Esophagus squamous epithelium (tissue), 5 donors: ENCODE measurements around the gene CDH16. TPM values are rescaled to one million over a fixed set of nuclear protein-coding genes. Genes with fewer than 3 reads are reported as not detected.

Source experiments
- DNase-seq: peaks from one replicate; lab custom pipeline; 2025; lab: John Stamatoyannopoulos, UW
- H3K27ac ChIP-seq, 4 donors: fragments of 200-600 bp; sonication (generic); one replicate each; pipeline ENCODE4 v1.5.1; 2016 to 2019; ENCODE audit warnings: mild to moderate bottlenecking in 1 of 4
- H3K27me3 ChIP-seq, 4 donors: fragments of 200-600 bp; sonication (generic); 1 replicate in 3 of 4; 2 replicates in 1 of 4; pipeline versions ENCODE4 v1.5.1 to v1.6.0; 2017 to 2021; ENCODE audit warnings: antibody characterized with exemption in 1 of 4
- H3K36me3 ChIP-seq, 3 donors: fragments of 200-600 bp; sonication (generic); one replicate each; pipeline ENCODE4 v1.5.1; 2016 to 2019
- H3K4me1 ChIP-seq, 3 donors: fragments of 200-600 bp; sonication (generic); one replicate each; pipeline ENCODE4 v1.5.1; 2017 to 2019
- H3K4me3 ChIP-seq, 4 donors: fragments of 200-600 bp; sonication (generic); 1 replicate in 3 of 4; 2 replicates in 1 of 4; pipeline ENCODE4 v1.5.1; 2016 to 2019; ENCODE audit warnings: mild to moderate bottlenecking in 2 of 4, moderate library complexity in 1 of 4
- H3K9me3 ChIP-seq, 3 donors: fragments of 200-600 bp; sonication (generic); one replicate each; pipeline ENCODE4 v1.5.1; 2016 to 2019
- POLR2A ChIP-seq, 4 donors: fragments of 450-650 bp; IDR thresholded peaks; one replicate each; pipeline ENCODE4 v1.6.1; 2017; ENCODE audit warnings: antibody characterized with exemption in 4 of 4, mild to moderate bottlenecking in 4 of 4, moderate library complexity in 3 of 4
- WGBS, 2 donors: methylation state at CpG; one replicate each; pipeline ENCODE4 v1.1.5; 2018; 5-methylcytosine and 5-hydroxymethylcytosine counted together
- intact Hi-C: fragments of 100-400 bp; cut with DNase I; formaldehyde crosslinking; loops from one replicate; pipeline ENCODE4 v1.15.0; 2022
- total RNA-seq, 4 donors: library from RNA; depleted of rRNA; stranded (reverse); fragments of >200 nt; gene quantifications; one replicate each; pipeline ENCODE4 v1.1.0, GENCODE V29; 2016
- TF ChIP-seq, protein P1 (sequence below), 6 experiments: fragments of 450-650 bp in 4 of 6; fragments of 200-600 bp in 2 of 6; sonication (generic) in 2 of 6; IDR thresholded peaks; one replicate each; pipeline ENCODE4 v1.5.1; 2016 to 2019; ENCODE audit warnings: antibody characterized with exemption in 6 of 6, mild to moderate bottlenecking in 4 of 6, moderate library complexity in 4 of 6
- donor health status: DM: yes; HTN: yes; CAD: no.

The CDH16 gene
- total RNA-seq, 4 donors from 2014 or later = 1.9 to 6.3 (median 4.1) TPM

- DNase-seq = no peak
- intact Hi-C loops = no loop called here
- H3K4me3 ChIP-seq = peak within 1 kb of the TSS; percentile 50 to 73 (median 61)
- peak within 1 kb of the TSS; percentile 81 to 90 (median 85) for H3K27ac ChIP-seq
- H3K36me3 ChIP-seq = peaks cover 0 to 30% (median 0%) of the 10 kb centered on the region in 3 donors
- 5 to 6% methylated on average over 8 to 10 of the region's 42 CpGs for WGBS, 2 donors
- TF ChIP-seq POLR2A (IDR thresholded peaks at IDR 0.05) = peak in 2 of 4 donors; percentile 41 to 69
- TF ChIP-seq, protein P1, sequence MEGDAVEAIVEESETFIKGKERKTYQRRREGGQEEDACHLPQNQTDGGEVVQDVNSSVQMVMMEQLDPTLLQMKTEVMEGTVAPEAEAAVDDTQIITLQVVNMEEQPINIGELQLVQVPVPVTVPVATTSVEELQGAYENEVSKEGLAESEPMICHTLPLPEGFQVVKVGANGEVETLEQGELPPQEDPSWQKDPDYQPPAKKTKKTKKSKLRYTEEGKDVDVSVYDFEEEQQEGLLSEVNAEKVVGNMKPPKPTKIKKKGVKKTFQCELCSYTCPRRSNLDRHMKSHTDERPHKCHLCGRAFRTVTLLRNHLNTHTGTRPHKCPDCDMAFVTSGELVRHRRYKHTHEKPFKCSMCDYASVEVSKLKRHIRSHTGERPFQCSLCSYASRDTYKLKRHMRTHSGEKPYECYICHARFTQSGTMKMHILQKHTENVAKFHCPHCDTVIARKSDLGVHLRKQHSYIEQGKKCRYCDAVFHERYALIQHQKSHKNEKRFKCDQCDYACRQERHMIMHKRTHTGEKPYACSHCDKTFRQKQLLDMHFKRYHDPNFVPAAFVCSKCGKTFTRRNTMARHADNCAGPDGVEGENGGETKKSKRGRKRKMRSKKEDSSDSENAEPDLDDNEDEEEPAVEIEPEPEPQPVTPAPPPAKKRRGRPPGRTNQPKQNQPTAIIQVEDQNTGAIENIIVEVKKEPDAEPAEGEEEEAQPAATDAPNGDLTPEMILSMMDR (IDR thresholded peaks at IDR 0.05) = no peak
- H3K27me3 ChIP-seq = peaks cover 0 to 35% (median 0%) of the 10 kb centered on the region in 4 donors
- H3K4me1 ChIP-seq = peaks cover 40 to 99% (median 53%) of the 10 kb centered on the region in 3 donors
- H3K9me3 ChIP-seq = no peaks in the 10 kb centered on the region
These were observed 6.7 kb upstream of the CDH16 start, which contains the start of gene RRAD for GRCh38 chr16:66925322-66925840. TSS of gene RRAD (minus strand) at chr16:66925535. CDS start at chr16:66925179, 356 bp downstream.

GRCh38 chr16:66924527-66925321 lies 6.0 kb upstream of the CDH16 start:
- peaks cover 40 to 99% (median 53%) of the 10 kb centered on the region in 3 donors for H3K4me1 ChIP-seq
- DNase-seq = no peak
- peak overlapping the region; percentile 81 to 90 (median 85) for H3K27ac ChIP-seq
- WGBS, 2 donors = 15 to 19% methylated on average over 18 to 25 of the region's 72 CpGs
- intact Hi-C loops = no loop called here
- no peaks in the 10 kb centered on the region for H3K9me3 ChIP-seq
- peaks cover 0 to 30% (median 0%) of the 10 kb centered on the region in 3 donors for H3K36me3 ChIP-seq
- H3K4me3 ChIP-seq = peak overlapping the region; percentile 50 to 73 (median 61)
- no peak for TF ChIP-seq POLR2A (IDR thresholded peaks at IDR 0.05)
- TF ChIP-seq, protein P1 (IDR thresholded peaks at IDR 0.05) = peak; percentile 18 to 75 (median 52)
- H3K27me3 ChIP-seq = peaks cover 0 to 35% (median 0%) of the 10 kb centered on the region in 4 donors

DNA sequence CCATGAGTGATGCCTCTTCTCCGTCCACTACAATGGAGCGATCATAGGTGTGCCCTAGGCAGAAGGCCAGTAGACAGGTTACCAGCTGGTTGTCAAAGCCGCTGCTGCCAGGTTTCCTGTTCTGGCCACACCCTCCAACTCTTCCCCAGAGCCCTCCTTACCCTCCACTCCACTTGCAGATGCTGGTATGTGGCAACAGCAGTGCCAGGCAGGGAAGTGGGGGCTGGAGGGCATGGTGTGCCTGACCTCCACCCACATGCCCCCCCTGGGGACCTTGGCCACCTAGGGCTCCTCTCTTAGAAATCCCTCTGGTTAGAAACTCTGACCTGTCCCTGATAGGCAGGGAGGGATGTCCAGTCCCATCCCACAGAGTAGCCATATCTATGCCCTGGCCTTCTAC lies 5.2 kb upstream of the CDH16 start:
- intact Hi-C loops = no loop called here
- TF ChIP-seq, protein P1 (IDR thresholded peaks at IDR 0.05) = no peak
- TF ChIP-seq POLR2A (IDR thresholded peaks at IDR 0.05) = no peak
- Histone ChIP-seq H3K4me3 (peak overlapping the region; percentile 50 to 73 (median 61)), H3K36me3 (peaks cover 0 to 30% (median 0%) of the 10 kb centered on the region in 3 donors), H3K27ac (peak overlapping the region; percentile 81 to 90 (median 85)), H3K4me1 (peaks cover 46 to 99% (median 50%) of the 10 kb centered on the region in 3 donors), H3K9me3 (no peaks in the 10 kb centered on the region), H3K27me3 (peaks cover 0 to 35% (median 0%) of the 10 kb centered on the region in 4 donors)
- DNase-seq = no peak
- WGBS, 2 donors = 32 to 34% methylated on average over 3 of the region's 3 CpGs

DNA sequence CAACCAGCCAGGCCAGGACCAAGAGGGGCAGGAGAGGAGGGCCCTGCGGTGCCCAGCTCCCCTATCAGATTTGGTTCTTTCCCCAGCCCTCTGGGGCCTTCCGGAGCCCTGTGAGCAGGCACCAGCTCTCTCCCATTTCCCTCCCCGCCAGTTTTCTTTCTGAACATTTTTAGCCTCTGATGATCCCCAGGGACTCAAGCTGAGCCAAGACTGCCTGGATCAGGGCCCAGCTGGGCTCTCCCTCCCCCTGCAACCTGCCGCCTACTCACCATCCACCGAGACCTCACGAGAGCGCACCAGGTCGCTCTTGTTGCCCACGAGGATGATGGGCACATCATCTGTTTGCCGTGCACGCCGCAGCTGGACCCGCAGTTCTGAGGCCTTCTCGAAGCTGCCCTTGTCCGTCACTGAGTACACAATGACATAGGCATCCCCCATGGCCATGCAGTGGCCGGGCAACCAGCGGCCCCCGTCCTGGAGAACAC lies 4.6 kb upstream of the CDH16 start:
- TF ChIP-seq, protein P1 (IDR thresholded peaks at IDR 0.05) = no peak
- peak overlapping the region; percentile 81 to 90 (median 85) for H3K27ac ChIP-seq
- DNase-seq = no peak
- H3K36me3 ChIP-seq = peaks cover 0 to 30% (median 0%) of the 10 kb centered on the region in 3 donors
- no peaks in the 10 kb centered on the region for H3K9me3 ChIP-seq
- H3K4me1 ChIP-seq = peaks cover 46 to 96% (median 49%) of the 10 kb centered on the region in 3 donors
- peak overlapping the region; percentile 50 to 73 (median 61) for H3K4me3 ChIP-seq
- intact Hi-C loops = no loop called here
- H3K27me3 ChIP-seq = peaks cover 0 to 35% (median 0%) of the 10 kb centered on the region in 4 donors
- WGBS, 2 donors = 17 to 49% methylated on average over 2 to 17 of the region's 18 CpGs
